GM10266 (cell line): ENCODE data around the gene CYP2E1.
"Not testable (repeated sequence)": the region's sequence is repeated elsewhere in the genome, so short reads cannot be mapped to it uniquely, and the experiment has no call there.

Experiments used
- DNase-seq: peaks from one replicate; pipeline ENCODE4 v3.0.0; 2012; ENCODE audit errors: extremely low spot score
- TF ChIP-seq, protein P1 (sequence below): IDR thresholded peaks from 2 replicates; pipeline ENCODE4 v1.5.1; 2012; ENCODE audit warnings: mild to moderate bottlenecking, low read depth; ENCODE audit not compliant: control insufficient read depth, insufficient read depth; ENCODE audit errors: missing control alignments

Gene CYP2E1

GRCh38 chr10:133529576-133529946, 2.4 kb downstream of the CYP2E1 start:
- TF ChIP-seq, protein P1, sequence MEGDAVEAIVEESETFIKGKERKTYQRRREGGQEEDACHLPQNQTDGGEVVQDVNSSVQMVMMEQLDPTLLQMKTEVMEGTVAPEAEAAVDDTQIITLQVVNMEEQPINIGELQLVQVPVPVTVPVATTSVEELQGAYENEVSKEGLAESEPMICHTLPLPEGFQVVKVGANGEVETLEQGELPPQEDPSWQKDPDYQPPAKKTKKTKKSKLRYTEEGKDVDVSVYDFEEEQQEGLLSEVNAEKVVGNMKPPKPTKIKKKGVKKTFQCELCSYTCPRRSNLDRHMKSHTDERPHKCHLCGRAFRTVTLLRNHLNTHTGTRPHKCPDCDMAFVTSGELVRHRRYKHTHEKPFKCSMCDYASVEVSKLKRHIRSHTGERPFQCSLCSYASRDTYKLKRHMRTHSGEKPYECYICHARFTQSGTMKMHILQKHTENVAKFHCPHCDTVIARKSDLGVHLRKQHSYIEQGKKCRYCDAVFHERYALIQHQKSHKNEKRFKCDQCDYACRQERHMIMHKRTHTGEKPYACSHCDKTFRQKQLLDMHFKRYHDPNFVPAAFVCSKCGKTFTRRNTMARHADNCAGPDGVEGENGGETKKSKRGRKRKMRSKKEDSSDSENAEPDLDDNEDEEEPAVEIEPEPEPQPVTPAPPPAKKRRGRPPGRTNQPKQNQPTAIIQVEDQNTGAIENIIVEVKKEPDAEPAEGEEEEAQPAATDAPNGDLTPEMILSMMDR, result no peak
- no peak for DNase-seq

DNA sequence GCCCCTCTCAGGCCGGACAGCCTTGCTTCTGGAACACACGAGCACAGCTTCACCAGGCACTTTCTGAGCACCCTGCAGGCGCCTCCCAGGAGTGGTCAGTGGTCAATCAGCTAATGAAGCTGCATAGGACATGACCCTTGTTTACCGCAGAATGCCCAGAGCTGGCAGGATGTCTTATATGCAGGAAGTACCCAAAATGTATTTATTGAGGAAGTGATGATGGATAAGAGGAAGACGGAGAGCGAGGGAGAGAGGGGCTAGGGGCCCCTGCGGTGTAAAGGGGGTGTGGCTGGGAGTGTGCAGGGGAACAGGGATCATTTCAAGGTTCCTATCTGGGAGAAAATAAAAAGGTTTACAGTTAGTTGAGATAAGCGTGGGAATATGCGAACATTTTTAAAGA, 3.3 kb downstream of the CYP2E1 start:
- DNase-seq, result no peak
- TF ChIP-seq, protein P1, result no peak

DNA sequence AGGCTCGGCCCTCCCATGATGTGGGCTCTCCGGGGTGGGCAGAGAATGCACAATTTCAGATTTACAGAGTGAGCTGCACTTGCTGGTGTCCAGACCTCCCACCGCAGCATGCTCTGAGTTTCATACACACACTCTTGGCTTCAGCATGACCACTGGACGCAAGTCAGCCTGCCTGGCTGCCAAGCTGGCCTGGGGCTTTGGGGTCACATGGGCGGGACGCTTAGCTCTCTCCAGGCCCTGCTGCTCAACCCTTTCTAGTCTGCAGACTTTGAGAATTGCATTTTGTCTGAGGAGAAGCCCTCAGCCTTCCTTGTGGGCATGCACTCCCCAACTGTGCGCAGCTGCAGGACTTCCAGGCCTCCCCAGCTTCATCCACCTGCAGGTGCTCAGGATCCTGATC, 5.7 kb downstream of the CYP2E1 start:
- TF ChIP-seq, protein P1, result no peak
- no peak for DNase-seq

GRCh38 chr10:133534417-133534816, 7.3 kb downstream of the CYP2E1 start:
- TF ChIP-seq, protein P1, result no peak
- DNase-seq, result no peak

GRCh38 chr10:133536198-133536597, 9.0 kb downstream of the CYP2E1 start:
- no peak for DNase-seq
- TF ChIP-seq, protein P1, result no peak

DNA sequence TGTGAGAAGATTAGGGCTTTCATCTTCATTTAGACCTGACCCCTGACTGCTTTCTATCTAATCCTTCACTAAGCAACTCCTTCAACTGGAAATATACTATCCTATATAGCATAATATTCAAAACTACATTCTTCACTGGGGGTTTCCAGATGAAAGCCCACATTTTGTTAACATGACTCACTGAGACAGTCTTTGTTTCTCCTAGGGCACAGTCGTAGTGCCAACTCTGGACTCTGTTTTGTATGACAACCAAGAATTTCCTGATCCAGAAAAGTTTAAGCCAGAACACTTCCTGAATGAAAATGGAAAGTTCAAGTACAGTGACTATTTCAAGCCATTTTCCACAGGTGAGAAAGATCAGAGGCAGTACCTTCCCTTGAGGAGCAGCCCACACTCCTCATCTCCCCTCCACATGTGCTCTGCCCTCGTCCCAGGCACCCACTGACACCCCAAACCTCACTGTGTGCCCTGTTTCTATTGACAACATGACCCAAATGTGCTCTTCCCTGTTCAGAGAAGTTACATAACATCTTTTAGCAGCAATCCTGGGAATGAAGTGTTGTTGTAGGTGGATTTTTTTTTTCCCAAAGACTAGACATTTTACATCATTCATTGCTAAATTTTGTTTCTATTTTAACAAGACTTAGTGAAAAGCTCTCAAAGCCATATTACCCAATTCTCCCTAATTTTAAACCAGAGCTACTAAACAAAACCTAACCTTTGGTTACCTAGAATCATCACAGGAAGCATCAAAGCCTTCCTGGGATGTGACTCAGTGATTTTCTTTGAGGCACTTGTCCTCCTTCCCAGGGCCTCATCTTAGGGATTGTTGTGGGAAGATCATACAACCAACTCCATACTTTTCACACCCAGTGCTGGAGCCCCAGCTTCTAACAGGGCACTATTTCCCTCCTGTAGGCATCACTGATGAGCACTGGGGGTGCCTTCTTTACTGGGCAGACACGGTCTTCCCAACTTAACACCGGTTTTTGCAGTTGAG, 10.7 kb downstream of the CYP2E1 start:
- TF ChIP-seq, protein P1, result no peak
- DNase-seq, result no peak

- not testable (repeated sequence) for DNase-seq
Observed at GRCh38 chr10:133541441-133541975, 14.3 kb downstream of the CYP2E1 start.
